ENCODE results near the gene ACOT2. TPM values are rescaled to one million over a fixed set of nuclear protein-coding genes. Genes with fewer than 3 reads are reported as not detected.

Gene ACOT2
- total RNA-seq, 1 experiment from 2014 or later, result 23.4 TPM

- DNase-seq (ENCODE audit: unreplicated experiment), result no peak
- no peaks in the 10 kb centered on the region for H3K27me3 Mint-ChIP-seq (ENCODE audit: insufficient read depth, unreplicated experiment)
- no peak for TF ChIP-seq CTCF (IDR thresholded peaks at IDR 0.05; ENCODE audit: unreplicated experiment)
- CTCF ChIA-PET, result interaction anchor here (0.5 to 1.2 kb wide), 6 partner anchors 10 to 424 kb away, joined by 3 to 5 read pairs (median 3); no protein-coding TSS in a partner anchor
- intact Hi-C loops (cut with micrococcal nuclease), result no loop called here
- POLR2A ChIA-PET, result no interaction called here
- no peak overlapping the region for H3K4me3 Mint-ChIP-seq (ENCODE audit: unreplicated experiment)
- BruUV-seq (replicated peaks), result no TSS peak
- H3K4me1 Mint-ChIP-seq (ENCODE audit: insufficient read depth, unreplicated experiment), result no peaks in the 10 kb centered on the region
- no peak overlapping the region for H3K27ac Mint-ChIP-seq (ENCODE audit: low read depth, unreplicated experiment)
- H3K36me3 Mint-ChIP-seq (ENCODE audit: insufficient read depth, unreplicated experiment), result no peaks in the 10 kb centered on the region
- no peaks in the 10 kb centered on the region for H3K9me3 Mint-ChIP-seq (ENCODE audit: unreplicated experiment)
Observed at GRCh38 chr14:73623504-73624054, 54.6 kb downstream of the ACOT2 start.

Other genes with a start within 250 kb of the ACOT2 start
- gene NUMB, start 110.7 kb upstream of the ACOT2 start, total RNA-seq (2022), result 81.5 and 88.5 TPM in 2 replicates
- 12.3 and 12.4 TPM in 2 replicates for gene RIOX1, start 78.3 kb upstream of the ACOT2 start, total RNA-seq (2022)
- gene ACOT1, start 32.1 kb upstream of the ACOT2 start, total RNA-seq (2022), result 2.1 and 2.8 TPM in 2 replicates
- gene HEATR4, start 10.3 kb upstream of the ACOT2 start, total RNA-seq (2022), result 0.37 and 1.8 TPM in 2 replicates
- gene ACOT4, start 22.7 kb downstream of the ACOT2 start, total RNA-seq (2022), result not detected in 2 replicates
- not detected in 2 replicates for gene ACOT6, start 43.3 kb downstream of the ACOT2 start, total RNA-seq (2022)
- gene DNAL1, start 75.8 kb downstream of the ACOT2 start, total RNA-seq (2022), result 18.5 and 33.0 TPM in 2 replicates
- 43.3 and 46.3 TPM in 2 replicates for gene PNMA1, start 145.2 kb downstream of the ACOT2 start, total RNA-seq (2022)

Measured in MCF 10A (cell line).